BJ (cell line): Measurements from ENCODE around the gene DUSP16. TPM values are rescaled to one million over a fixed set of nuclear protein-coding genes. Genes with fewer than 3 reads are reported as not detected.

Experiments used
- CTCF ChIA-PET: fragments of 350-600 bp; formaldehyde crosslinking; extraction: SDS; loops from one replicate; lab custom pipeline; 2021; ENCODE audit warnings: antibody characterized with exemption, inconsistent platforms; lab: Yijun Ruan, JAX
- POLR2A ChIA-PET: fragments of 300-600 bp; sonication (Branson Sonifier 250); formaldehyde crosslinking; extraction: SDS; loops from one replicate; lab custom pipeline; 2021; ENCODE audit warnings: antibody characterized with exemption; lab: Charles Lee
- DNase-seq: peaks from one replicate; pipeline ENCODE4 v3.0.0-alpha.2; 2011; ENCODE audit warnings: low read depth
- H3K27me3 ChIP-seq: 2 replicates; pipeline ENCODE4 v1.6.0; 2011; ENCODE audit warnings: low read length; ENCODE audit not compliant: control insufficient read depth, insufficient read depth
- H3K36me3 ChIP-seq: 2 replicates; pipeline ENCODE4 v1.5.1; 2011; ENCODE audit warnings: low read length; ENCODE audit not compliant: control insufficient read depth, insufficient read depth
- H3K4me3 ChIP-seq: 2 replicates; pipeline ENCODE4 v1.5.1; 2011; ENCODE audit warnings: low read depth, mild to moderate bottlenecking, control low read depth, low read length
- CTCF ChIP-seq: IDR thresholded peaks from 2 replicates; pipeline ENCODE4 v1.5.1; 2011; ENCODE audit warnings: low read depth, mild to moderate bottlenecking, control low read depth, inconsistent platforms, low read length, moderate library complexity; ENCODE audit not compliant: insufficient read depth
- polyA plus RNA-seq: library from polyadenylated mRNA; depleted of rRNA; stranded (reverse); fragments of >200 nt; gene quantifications from 2 replicates; pipeline ENCODE4 v1.2.3, GENCODE V29; 2011

DUSP16 gene
- polyA plus RNA-seq, 1 experiment = 5.5 TPM

DNA sequence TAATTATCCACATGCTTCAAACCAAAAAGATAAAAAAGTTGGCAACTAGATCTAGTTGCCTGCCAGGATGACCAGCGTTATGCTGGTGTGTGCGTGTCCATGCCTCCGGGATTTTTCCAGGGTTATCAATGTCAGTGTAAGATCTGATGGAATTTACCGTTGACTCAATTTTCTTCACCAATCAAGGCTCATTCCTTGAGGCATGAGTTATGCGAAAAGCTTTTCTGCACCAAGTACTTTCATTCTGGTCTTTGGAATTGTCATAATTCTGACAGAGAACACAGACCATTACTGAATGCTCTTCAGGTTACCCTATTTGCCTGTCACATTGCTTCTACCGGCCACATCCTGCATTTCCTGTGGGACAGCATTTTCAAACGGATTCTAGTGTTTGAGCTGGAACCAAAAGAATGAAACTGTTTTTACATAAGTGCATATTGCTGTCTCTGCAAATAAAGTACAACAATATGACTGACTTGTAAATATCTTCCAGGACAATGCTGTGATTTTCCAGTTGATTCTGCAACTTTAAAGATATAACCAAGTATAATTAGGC, 91.8 kb downstream of the DUSP16 start:
- TF ChIP-seq CTCF = no peak
- CTCF ChIA-PET = interaction anchor here (0.6 kb wide), 1 partner anchor 80 kb away, joined by 3 read pairs; no protein-coding TSS in a partner anchor
- no peak for DNase-seq
- no peaks in the 10 kb centered on the region for H3K27me3 ChIP-seq
- H3K36me3 ChIP-seq = peaks cover 5% of the 10 kb centered on the region
- no peak overlapping the region for H3K4me3 ChIP-seq
- POLR2A ChIA-PET = no interaction called here

GRCh38 chr12:12469386-12469785, 93.3 kb downstream of the DUSP16 start:
- TF ChIP-seq CTCF = no peak
- POLR2A ChIA-PET = no interaction called here
- CTCF ChIA-PET = no interaction called here
- 0 out of 2 replicates have a peak, but pooled peaks cover 4% of the 10 kb centered on the region for H3K36me3 ChIP-seq
- H3K4me3 ChIP-seq = no peak overlapping the region
- H3K27me3 ChIP-seq = no peaks in the 10 kb centered on the region
- DNase-seq = no peak

DNA sequence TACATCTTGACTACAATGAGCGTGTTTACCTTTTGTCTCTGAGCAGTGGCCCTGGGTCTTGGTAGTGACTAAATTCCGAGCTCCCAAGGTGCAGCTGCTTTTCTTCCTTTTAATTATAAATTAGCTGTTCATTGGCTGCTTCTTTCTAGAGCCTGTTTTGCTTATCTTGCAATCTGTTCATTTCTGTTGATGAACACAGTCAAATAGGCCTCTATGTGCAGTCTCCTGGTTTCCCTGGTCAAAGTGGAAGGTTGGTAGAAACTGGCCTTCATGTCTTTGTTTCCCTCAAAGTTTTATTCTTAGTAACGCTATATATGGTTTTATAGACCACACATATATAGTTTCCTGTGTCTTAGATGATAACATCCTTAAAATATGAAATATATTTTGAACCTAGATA, 94.1 kb downstream of the DUSP16 start:
- DNase-seq = no peak
- no peak for TF ChIP-seq CTCF
- ChIA-PET POLR2A (no interaction called here), CTCF (no interaction called here)
- Histone ChIP-seq H3K36me3 (0 out of 2 replicates have a peak, but pooled peaks cover 4% of the 10 kb centered on the region), H3K27me3 (no peaks in the 10 kb centered on the region), H3K4me3 (no peak overlapping the region)

GRCh38 chr12:12467688-12468261, 94.9 kb downstream of the DUSP16 start:
- ChIA-PET POLR2A (no interaction called here), CTCF (no interaction called here)
- TF ChIP-seq CTCF = no peak
- H3K27me3 ChIP-seq = no peaks in the 10 kb centered on the region
- 0 out of 2 replicates have a peak, but pooled peaks cover 4% of the 10 kb centered on the region for H3K36me3 ChIP-seq
- no peak overlapping the region for H3K4me3 ChIP-seq
- no peak for DNase-seq

- ChIA-PET POLR2A (no interaction called here), CTCF (no interaction called here)
- DNase-seq = no peak
- TF ChIP-seq CTCF = no peak
- Histone ChIP-seq H3K4me3 (no peak overlapping the region), H3K36me3 (0 out of 2 replicates have a peak, but pooled peaks cover 4% of the 10 kb centered on the region), H3K27me3 (no peaks in the 10 kb centered on the region)
Observed at GRCh38 chr12:12467264-12467663, 95.4 kb downstream of the DUSP16 start.
